ENCODE measurements around the gene GATAD2A.

Gene GATAD2A

GRCh38 chr19:19447536-19448237, 42.2 kb downstream of the GATAD2A start:
- H3K4me2 ChIP-seq (ENCODE audit: low read length), result no peak overlapping the region
- peaks cover 18% of the 10 kb centered on the region for H3K36me3 ChIP-seq (replicated peaks; ENCODE audit: low read depth, low read length)
- no peak overlapping the region for H3K4me3 ChIP-seq (ENCODE audit: low read length)
- H2AFZ ChIP-seq (ENCODE audit: low read depth, low read length), result no peak overlapping the region
- no peaks in the 10 kb centered on the region for H3K9me3 ChIP-seq (ENCODE audit: insufficient read depth, low read length)
- H3K27ac ChIP-seq (ENCODE audit: low read length), result no peak overlapping the region
- H3K4me1 ChIP-seq (ENCODE audit: low read length), result peaks cover 38% of the 10 kb centered on the region
- H3K9ac ChIP-seq (ENCODE audit: low read length), result no peak overlapping the region
- H4K20me1 ChIP-seq (ENCODE audit: insufficient read depth, low read length), result peaks cover 92% of the 10 kb centered on the region
- TF ChIP-seq CTCF (IDR thresholded peaks at IDR 0.05; ENCODE audit: low read depth, low read length) (no peak), EZH2phosphoT487 (IDR thresholded peaks at IDR 0.05; ENCODE audit: low read depth) (no peak)
- peaks cover 98% of the 10 kb centered on the region for H3K79me2 ChIP-seq (ENCODE audit: low read length)
- H3K27me3 ChIP-seq (ENCODE audit: low read depth, low read length), result no peaks in the 10 kb centered on the region

GRCh38 chr19:19448238-19448544, 42.7 kb downstream of the GATAD2A start:
- H4K20me1 ChIP-seq (ENCODE audit: insufficient read depth, low read length), result peaks cover 92% of the 10 kb centered on the region
- peaks cover 38% of the 10 kb centered on the region for H3K4me1 ChIP-seq (ENCODE audit: low read length)
- TF ChIP-seq EZH2phosphoT487 (IDR thresholded peaks at IDR 0.05; ENCODE audit: low read depth), result no peak
- TF ChIP-seq CTCF (IDR thresholded peaks at IDR 0.05; ENCODE audit: low read depth, low read length), result no peak
- no peak overlapping the region for H3K4me2 ChIP-seq (ENCODE audit: low read length)
- H2AFZ ChIP-seq (ENCODE audit: low read depth, low read length), result no peak overlapping the region
- H3K79me2 ChIP-seq (ENCODE audit: low read length), result peaks cover 98% of the 10 kb centered on the region
- H3K27ac ChIP-seq (ENCODE audit: low read length), result no peak overlapping the region
- no peak overlapping the region for H3K9ac ChIP-seq (ENCODE audit: low read length)
- H3K36me3 ChIP-seq (replicated peaks; ENCODE audit: low read depth, low read length), result peaks cover 17% of the 10 kb centered on the region
- H3K9me3 ChIP-seq (ENCODE audit: insufficient read depth, low read length), result no peaks in the 10 kb centered on the region
- H3K27me3 ChIP-seq (ENCODE audit: low read depth, low read length), result no peaks in the 10 kb centered on the region
- no peak overlapping the region for H3K4me3 ChIP-seq (ENCODE audit: low read length)

- Histone ChIP-seq H3K27me3 (ENCODE audit: low read depth, low read length) (no peaks in the 10 kb centered on the region), H4K20me1 (ENCODE audit: insufficient read depth, low read length) (peaks cover 82% of the 10 kb centered on the region), H3K9ac (ENCODE audit: low read length) (no peak overlapping the region), H3K4me1 (ENCODE audit: low read length) (peaks cover 3% of the 10 kb centered on the region), H3K4me2 (ENCODE audit: low read length) (no peak overlapping the region), H3K9me3 (ENCODE audit: insufficient read depth, low read length) (no peaks in the 10 kb centered on the region), H2AFZ (ENCODE audit: low read depth, low read length) (no peak overlapping the region), H3K27ac (ENCODE audit: low read length) (no peak overlapping the region), H3K4me3 (ENCODE audit: low read length) (no peak overlapping the region), H3K79me2 (ENCODE audit: low read length) (peaks cover 97% of the 10 kb centered on the region), H3K36me3 (replicated peaks; ENCODE audit: low read depth, low read length) (peaks cover 9% of the 10 kb centered on the region)
- TF ChIP-seq CTCF (IDR thresholded peaks at IDR 0.05; ENCODE audit: low read depth, low read length) (no peak), EZH2phosphoT487 (IDR thresholded peaks at IDR 0.05; ENCODE audit: low read depth) (no peak)
Observed at GRCh38 chr19:19451429-19452242, 46.2 kb downstream of the GATAD2A start.
